Coronary artery (tissue), 2 donors: Measurements from ENCODE around the gene C18orf63.
A peak's percentile ranks its signal among the peaks of the same experiment; 100 is the strongest.

Source experiments
- DNase-seq: peaks from one replicate; pipeline ENCODE4 v3.0.0-alpha.2; 2017; ENCODE audit warnings: low spot score
- H3K27ac ChIP-seq, 2 donors: fragments of 200-600 bp; sonication (generic); one replicate each; pipeline ENCODE4 v1.5.1; 2016 to 2019
- H3K4me3 ChIP-seq: fragments of 200-600 bp; sonication (generic); 2 replicates; pipeline ENCODE4 v1.5.1; 2016; ENCODE audit warnings: mild to moderate bottlenecking, moderate library complexity
- TF ChIP-seq, protein P1 (sequence below): fragments of 200-600 bp; sonication (generic); IDR thresholded peaks from one replicate; pipeline ENCODE4 v1.5.1; 2019; ENCODE audit warnings: antibody characterized with exemption

Gene C18orf63

DNA sequence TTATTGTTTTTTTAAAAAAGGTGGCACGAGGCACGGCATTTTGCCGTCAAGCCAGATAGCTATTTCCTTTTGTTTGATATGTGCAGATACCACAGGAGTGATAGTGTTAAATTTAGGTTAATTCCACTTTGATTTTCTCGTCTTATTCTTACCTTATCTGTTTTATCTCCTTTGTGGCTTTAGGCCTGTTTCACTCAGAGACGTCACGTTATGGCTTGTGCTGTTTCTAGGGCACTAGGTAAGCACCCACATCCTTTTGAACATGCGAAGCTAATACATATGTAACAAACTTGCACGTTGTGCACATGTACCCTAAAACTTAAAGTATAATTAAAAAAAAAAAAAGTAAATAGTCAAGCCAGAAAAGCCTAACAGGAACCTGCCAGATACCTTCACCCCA, 57.8 kb downstream of the C18orf63 start:
- H3K27ac ChIP-seq, result no peak overlapping the region
- H3K4me3 ChIP-seq, result no peak overlapping the region
- no peak for DNase-seq
- TF ChIP-seq, protein P1, sequence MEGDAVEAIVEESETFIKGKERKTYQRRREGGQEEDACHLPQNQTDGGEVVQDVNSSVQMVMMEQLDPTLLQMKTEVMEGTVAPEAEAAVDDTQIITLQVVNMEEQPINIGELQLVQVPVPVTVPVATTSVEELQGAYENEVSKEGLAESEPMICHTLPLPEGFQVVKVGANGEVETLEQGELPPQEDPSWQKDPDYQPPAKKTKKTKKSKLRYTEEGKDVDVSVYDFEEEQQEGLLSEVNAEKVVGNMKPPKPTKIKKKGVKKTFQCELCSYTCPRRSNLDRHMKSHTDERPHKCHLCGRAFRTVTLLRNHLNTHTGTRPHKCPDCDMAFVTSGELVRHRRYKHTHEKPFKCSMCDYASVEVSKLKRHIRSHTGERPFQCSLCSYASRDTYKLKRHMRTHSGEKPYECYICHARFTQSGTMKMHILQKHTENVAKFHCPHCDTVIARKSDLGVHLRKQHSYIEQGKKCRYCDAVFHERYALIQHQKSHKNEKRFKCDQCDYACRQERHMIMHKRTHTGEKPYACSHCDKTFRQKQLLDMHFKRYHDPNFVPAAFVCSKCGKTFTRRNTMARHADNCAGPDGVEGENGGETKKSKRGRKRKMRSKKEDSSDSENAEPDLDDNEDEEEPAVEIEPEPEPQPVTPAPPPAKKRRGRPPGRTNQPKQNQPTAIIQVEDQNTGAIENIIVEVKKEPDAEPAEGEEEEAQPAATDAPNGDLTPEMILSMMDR, result no peak

DNA sequence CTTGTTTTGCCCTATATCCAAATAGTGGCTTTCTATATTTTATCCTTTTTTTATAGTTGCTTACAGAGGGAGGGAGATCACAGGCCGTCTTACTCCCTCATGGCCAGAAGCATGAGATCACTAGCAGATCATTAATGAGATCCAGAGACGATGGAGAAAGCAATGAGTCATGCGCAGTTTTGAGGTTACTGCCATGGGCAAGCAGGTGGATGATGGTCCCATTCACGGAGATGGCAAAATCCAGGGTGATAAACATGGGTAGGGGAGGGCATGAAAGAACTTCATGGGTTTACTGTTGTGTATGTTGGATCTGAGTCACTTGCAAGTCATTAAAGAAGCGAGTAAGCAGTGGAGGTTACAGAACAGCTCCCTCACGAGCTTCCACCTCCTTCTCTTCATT, 60.4 kb downstream of the C18orf63 start:
- no peak overlapping the region for H3K27ac ChIP-seq
- TF ChIP-seq, protein P1, result no peak
- H3K4me3 ChIP-seq, result no peak overlapping the region
- DNase-seq, result no peak

DNA sequence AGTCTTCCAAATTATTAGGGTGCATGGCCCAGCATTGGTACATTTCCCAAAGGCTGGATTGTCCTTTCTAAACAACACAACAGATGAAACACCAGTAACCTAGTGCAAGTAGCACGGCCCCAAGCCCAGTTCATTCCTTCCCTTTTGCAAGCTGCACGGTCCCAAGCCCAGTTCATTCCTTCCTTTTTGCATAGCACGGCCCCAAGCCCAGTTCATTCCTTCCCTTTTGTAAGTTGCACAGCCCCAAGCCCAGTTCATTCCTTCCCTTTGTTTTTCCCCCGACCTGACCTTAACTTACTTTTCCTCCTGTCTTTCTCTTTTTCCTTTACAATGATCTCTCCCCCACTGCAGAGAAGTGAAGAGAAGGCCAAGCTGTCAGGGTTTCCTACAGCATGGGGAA, 60.9 kb downstream of the C18orf63 start:
- TF ChIP-seq, protein P1, result no peak
- Histone ChIP-seq H3K4me3 (no peak overlapping the region), H3K27ac (no peak overlapping the region)
- DNase-seq, result no peak

DNA sequence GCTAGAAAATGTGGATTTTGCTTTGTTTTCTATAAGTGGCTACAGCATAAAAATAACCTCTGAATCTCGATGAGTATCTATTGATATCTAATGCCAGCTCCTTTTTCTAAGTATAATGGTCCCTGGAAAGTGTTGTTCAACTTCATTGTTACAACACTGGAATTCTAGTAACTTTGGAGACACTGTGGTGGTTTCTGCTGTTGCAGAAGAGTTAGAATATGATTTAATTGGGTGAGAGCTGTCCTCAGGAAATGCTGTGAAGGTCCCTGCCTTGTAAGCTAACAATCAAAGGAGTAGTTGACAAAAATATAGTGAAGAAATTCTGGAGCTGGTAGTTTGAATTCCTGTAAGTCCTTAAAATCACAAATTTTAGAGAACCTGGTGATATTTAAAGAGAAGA, 62.1 kb downstream of the C18orf63 start:
- H3K4me3 ChIP-seq, result no peak overlapping the region
- TF ChIP-seq, protein P1, result no peak
- DNase-seq, result no peak
- H3K27ac ChIP-seq, result peak overlapping the region; percentile 21 to 64

DNA sequence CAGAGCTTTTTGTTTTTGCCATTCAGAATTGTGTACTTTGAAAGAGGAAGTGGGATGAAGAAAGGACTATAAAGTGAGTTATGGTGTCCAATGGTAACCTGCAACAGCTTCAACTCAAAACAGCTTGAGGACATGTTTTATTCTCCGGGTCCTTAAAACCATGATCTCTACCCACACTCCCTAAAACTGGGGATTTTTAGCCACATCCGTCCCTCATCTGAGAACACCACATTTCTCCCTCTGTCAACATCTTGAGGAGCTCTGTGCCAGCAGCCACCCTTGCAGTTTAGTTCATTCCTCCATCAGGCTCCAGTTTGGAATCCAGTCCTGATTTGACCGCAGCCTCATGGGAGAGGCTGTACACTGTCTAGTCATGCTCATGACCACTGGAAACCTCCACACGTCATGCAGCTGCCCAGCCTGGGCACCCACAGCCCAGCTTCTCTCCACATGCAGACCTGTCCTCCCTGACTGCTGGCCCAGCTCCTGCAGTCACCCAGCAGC, 62.6 kb downstream of the C18orf63 start:
- TF ChIP-seq, protein P1, result no peak
- no peak overlapping the region for H3K4me3 ChIP-seq
- peak; percentile 87 for DNase-seq
- H3K27ac ChIP-seq, result peak overlapping the region; percentile 21 to 64

DNA sequence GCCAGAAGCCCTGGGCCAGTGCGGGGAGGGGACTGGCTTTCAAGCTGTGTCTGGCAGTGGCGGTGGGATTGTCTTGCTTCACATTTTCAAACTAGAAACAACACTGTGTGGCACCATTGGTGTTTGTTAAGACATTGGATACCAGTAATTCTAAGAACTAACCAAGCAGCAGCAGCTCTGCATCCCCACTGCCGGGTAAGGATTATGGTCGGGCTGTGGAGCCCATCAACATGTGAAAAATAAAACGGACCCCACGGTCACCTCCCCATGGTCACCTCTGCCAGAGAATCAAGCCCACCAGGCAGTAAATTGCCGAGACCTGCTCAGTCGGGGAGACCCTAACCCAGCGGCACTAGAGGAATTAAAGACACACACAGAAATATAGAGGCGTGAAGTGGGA, 65.3 kb downstream of the C18orf63 start:
- Histone ChIP-seq H3K4me3 (no peak overlapping the region), H3K27ac (no peak overlapping the region)
- TF ChIP-seq, protein P1, result no peak
- DNase-seq, result no peak

DNA sequence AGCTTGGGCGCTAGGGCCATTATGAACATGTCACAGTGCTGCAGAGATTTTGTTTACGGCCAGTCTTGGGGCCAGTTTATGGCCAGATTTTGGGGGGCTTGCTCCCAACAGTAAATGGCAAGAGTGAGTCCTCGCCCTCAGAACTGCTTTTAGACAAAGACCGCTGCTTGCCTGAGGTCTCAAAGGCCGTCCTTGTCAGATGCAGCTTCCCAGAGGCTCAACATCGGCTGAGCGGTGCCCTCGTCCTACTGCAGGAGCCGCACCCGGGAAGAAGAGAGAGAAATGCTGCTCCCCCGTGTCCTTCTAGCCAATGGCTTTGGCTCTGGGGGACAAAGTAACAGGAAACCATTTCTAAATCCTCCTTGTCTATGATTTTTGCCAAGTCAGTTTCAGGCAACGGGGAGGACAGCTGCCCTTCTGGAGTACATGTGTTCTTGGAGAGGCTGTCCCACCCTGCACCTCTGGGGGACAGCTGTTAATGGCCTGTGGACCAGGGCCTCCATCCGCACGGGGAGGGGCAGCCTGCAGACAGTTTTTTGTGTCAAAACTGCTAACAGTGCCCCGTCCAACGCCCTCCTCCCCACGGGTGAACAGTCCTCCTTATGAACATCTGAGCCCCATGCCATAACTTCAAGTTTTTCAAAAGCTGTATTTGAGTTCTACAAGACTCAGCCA, 66.1 kb downstream of the C18orf63 start:
- Histone ChIP-seq H3K4me3 (no peak overlapping the region), H3K27ac (no peak overlapping the region)
- TF ChIP-seq, protein P1, result no peak
- no peak for DNase-seq
